Ammon's horn (tissue), 1 donor: ENCODE results near the gene BMF.

ENCODE experiments used
- DNase-seq: peaks from one replicate; pipeline ENCODE4 v3.0.0-alpha.2; 2016; ENCODE audit warnings: low spot score

BMF gene

GRCh38 chr15:40065166-40065565, 43.5 kb downstream of the BMF start:
- DNase-seq = no peak

GRCh38 chr15:40064231-40064894, 44.3 kb downstream of the BMF start:
- DNase-seq = no peak

DNA sequence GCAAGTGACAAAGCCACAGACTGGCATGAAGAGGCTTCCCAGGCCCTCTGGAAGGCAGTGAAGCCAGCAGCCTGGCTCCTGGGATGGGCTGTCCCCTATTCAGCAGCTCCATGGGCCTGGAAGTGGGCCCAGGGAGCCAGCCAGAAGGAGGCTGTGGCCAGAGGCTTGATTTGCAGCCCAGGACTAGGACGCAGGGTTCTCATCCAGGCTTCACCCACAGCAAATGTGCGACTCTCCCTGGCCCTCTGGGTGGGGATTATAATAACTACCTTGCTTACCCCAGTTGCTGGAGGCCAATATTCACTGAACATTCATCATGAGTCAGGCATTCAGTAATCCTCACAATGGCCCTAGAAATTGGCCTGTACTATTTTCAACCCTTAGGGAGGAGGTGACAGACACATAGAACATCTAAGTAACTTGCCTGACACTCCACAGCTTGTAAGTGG, 45.1 kb downstream of the BMF start:
- DNase-seq = peak; percentile 69

DNA sequence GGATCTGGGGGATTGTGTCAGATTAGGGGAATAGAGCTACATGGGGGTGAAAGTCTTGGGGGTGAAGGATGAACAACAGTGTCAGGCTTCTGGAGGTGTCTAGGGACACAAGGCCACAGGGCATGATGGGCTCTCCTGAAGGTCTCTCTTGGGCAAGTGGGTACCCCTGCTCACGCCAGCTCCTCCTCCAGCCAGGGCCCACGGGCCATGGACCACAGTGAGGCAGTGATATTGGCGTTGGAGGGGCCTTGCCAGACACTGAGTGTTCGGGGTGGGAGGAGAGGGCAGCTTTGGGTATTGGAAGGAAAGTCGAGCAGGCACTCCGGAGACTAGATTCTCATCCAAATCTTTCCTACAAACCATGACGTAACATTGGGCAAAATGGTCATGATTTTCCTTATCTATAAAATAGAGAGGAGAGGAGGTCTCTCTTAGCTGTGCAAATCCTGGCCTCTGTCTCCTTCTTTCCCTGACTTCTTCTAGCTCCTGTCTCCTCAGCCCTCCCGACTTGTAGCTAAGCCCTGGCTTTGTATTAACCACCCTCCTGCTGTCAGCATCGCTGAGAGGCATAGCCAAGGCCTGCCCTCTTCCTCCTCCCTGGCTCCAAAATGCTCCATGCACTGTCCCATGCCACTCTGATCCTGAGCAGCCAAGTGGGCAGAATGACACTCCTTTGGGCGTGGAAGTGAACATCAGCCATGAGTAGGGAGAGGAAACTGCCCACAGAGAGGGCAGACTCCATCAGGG, 45.7 kb downstream of the BMF start:
- no peak for DNase-seq

- DNase-seq = no peak
Measured at GRCh38 chr15:40061212-40061901, 47.3 kb downstream of the BMF start.

- no peak for DNase-seq
Measured at GRCh38 chr15:40060236-40060961, 48.3 kb downstream of the BMF start.

- no peak for DNase-seq
Measured at GRCh38 chr15:40059821-40060220, 48.9 kb downstream of the BMF start.

DNA sequence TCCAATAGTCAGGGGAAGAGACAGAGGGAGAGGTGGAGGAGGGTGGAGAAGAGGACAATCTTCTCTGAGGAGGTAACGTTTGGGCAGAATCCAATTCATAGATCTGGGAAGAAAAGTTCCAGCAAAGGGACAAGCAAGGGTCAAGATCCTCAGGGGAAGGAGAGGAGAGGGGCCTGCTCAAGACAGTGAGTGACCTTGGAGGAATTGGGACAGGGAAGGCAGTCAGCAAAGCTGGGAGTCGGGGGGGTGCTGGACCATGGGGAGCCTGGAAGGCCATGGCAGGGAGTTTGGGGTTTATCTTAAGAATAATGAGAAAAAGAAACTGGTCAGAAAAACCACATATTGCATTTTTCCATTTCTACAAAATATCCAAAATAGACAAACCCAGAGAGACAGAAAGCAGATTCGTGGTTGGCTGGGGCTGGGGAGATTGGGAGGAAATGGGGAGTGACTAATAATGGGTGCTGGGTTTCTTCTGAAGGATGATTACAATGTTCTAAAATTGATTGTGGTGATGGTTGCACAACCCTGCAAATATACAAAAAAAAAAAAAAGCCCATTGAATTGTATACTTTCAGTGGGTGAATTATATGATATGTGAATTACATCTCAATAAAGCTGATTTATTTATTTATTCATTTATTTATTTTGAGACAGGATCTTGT, 50.1 kb downstream of the BMF start:
- DNase-seq = no peak

DNA sequence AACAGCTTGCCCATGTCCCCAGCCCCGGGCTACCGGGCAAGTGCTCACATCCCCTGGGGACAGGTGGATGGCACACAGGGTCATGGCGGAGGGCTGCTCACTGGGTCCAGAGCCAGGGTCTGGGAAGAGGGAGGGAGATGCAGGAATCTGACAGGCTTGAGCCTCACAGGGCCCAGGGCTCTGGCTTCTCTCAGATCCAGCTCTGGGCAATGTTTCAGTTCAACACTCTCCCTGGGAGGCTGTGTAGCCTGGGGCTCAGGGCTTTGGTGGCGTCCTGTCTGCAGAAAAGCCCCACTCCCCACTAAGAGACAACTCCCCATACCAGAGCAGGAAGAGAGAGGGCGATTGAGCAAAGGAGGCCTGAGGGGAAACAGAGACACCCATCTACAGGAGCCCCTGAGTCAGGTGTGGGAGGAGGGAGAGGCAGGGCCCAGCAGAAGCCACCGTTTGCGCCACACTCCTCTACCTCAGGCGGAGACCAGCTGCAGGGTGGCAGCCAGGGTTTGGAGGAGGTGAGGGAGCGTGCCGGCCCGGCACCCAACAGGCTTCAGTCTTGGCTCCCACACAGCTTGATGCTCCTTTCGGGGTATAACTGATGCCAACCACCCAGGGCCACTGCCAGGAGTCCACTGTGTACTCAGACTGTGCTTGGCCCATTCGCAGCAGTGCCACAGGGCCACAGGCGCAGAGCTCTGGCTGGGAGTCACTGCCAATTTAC, 52.9 kb downstream of the BMF start:
- no peak for DNase-seq

GRCh38 chr15:40054855-40055575, 53.7 kb downstream of the BMF start:
- no peak for DNase-seq

- no peak for DNase-seq
Measured at GRCh38 chr15:40054605-40054854, 54.1 kb downstream of the BMF start.

DNA sequence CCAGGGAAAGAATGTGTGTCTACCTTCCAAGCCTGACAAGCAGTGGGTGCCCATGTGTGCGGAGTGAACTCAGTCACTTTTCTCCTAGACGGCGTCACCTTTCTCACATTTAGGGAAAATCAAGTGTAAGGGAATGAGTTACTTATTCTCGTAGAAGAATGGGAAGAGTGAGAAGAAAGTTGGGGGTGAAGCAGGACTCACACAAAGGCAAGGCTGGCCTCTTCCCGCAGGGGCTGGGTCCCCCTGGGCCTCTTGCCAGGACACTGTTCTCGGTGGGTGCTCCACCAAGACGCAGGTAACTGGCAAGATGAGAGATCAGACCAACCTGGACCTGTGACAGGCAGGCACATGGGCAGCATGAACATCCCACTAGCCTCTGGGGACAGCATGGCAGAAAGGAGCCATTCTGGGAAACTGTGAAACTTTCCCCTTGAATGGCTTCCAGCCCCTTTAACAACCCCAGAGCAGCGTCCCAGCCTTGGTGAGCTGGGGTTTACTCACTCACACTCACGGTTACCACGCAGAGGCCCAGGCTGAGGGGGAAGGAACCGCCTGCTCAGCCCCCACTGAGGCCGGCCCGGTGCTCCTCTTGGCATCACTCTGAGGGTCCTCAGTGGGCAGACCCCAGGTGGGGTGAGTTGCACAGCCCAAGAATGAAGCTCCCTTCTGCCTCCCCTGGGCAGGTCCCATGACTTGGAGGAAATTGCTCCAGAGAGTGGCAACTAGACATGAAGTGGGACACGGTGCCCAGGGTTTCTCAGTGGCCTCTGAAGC, 54.7 kb downstream of the BMF start:
- no peak for DNase-seq

DNA sequence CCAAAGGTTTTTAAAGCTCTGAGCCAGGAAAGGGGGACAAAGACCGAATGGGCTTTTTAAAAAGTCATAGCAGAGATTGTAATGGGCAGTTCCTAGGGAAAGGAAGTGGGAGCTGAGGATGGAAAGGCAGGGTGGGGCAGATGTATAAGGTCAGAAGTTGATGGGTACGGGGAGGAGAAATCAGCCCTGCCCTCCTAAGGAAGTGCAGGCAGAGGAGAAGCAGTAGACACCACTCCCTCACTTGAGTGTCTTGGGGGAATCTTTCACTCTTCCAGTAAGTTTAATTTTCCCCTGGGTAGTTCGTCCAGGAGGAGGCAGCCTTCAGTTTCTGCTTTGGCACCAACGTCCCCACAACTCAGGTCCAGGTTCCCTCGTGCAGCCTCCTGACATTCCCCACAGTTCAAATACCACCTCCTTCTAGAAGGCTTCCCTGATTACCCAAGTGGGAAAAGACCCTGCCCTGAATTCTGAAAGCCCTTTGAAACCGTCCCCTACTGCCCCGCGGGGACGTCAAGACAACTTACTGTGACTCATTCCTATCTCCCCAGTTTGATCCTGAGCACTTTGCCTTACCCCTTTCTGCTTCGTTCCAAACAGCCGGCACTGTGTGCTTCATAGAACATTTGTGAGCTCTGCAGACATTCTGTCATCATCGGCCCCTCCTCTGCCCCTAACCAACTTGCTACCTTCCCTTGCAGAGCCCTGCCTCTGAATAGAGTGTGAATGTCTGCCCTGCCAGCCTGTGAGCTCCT, 55.4 kb downstream of the BMF start:
- no peak for DNase-seq

DNA sequence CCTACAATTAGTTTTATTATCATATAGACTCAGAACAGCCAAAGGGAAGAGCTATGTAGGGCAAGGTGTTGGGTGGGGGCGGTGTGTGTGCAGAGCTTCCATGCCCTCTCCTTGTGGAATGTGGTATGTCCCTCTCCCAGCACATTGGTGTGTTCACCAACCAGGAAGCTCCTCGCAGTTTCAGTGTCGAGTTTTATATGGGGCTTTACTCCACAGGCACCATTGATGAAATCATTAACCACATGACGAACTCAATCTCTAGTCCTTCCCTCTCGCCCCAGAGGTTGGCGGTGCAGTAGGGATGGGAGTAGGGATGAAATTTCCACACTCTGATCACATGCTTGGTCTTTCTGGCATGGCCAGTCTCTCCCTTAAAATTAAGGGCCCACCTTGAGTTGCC, 56.1 kb downstream of the BMF start:
- DNase-seq = no peak

GRCh38 chr15:40051616-40052415, 56.9 kb downstream of the BMF start:
- DNase-seq = no peak

- no peak for DNase-seq
Measured at GRCh38 chr15:40050788-40051470, 57.8 kb downstream of the BMF start.

GRCh38 chr15:40048926-40049475, 59.7 kb downstream of the BMF start:
- no peak for DNase-seq
